ENCODE results near the gene ELOVL6.
"Not testable (repeated sequence)": the region's sequence is repeated elsewhere in the genome, so short reads cannot be mapped to it uniquely, and the experiment has no call there.

- not testable (repeated sequence) for TF ChIP-seq POLR2AphosphoS5, CTCF, POLR2A, EP300 (IDR thresholded peaks at IDR 0.05)
These were observed 41.2 kb downstream of the ELOVL6 start for GRCh38 chr4:110157166-110157565.
